ENCODE measurements around the gene WDR7. TPM values are rescaled to one million over a fixed set of nuclear protein-coding genes. Genes with fewer than 3 reads are reported as not detected.

WDR7 gene
- total RNA-seq, 1 donor from 2014 or later = 16.9 TPM

GRCh38 chr18:56884511-56884910 lies 233.4 kb downstream of the WDR7 start:
- Mint-ChIP-seq H3K36me3 (peaks cover 11% of the 10 kb centered on the region), H3K27ac (no peak overlapping the region), H3K9me3 (peaks cover 3% of the 10 kb centered on the region), H3K4me3 (no peak overlapping the region), H3K4me1 (ENCODE audit: unreplicated experiment) (no peaks in the 10 kb centered on the region), H3K27me3 (no peaks in the 10 kb centered on the region)
- no peak for TF ChIP-seq CTCF (conservative IDR thresholded peaks at IDR 0.05)
- DNase-seq (ENCODE audit: extremely low spot score, unreplicated experiment) = no peak

- H3K4me3 Mint-ChIP-seq = no peak overlapping the region
- peaks cover 8% of the 10 kb centered on the region for H3K36me3 Mint-ChIP-seq
- H3K27ac Mint-ChIP-seq = no peak overlapping the region
- H3K4me1 Mint-ChIP-seq (ENCODE audit: unreplicated experiment) = peaks cover 4% of the 10 kb centered on the region
- H3K27me3 Mint-ChIP-seq = no peaks in the 10 kb centered on the region
- DNase-seq (ENCODE audit: extremely low spot score, unreplicated experiment) = no peak
- TF ChIP-seq CTCF (conservative IDR thresholded peaks at IDR 0.05) = no peak
- H3K9me3 Mint-ChIP-seq = peaks cover 3% of the 10 kb centered on the region
Measured at GRCh38 chr18:56888978-56889377, 237.8 kb downstream of the WDR7 start.

GRCh38 chr18:56889621-56890020 lies 238.5 kb downstream of the WDR7 start:
- Mint-ChIP-seq H3K27ac (no peak overlapping the region), H3K4me1 (ENCODE audit: unreplicated experiment) (peaks cover 4% of the 10 kb centered on the region), H3K4me3 (no peak overlapping the region), H3K9me3 (peaks cover 3% of the 10 kb centered on the region), H3K27me3 (no peaks in the 10 kb centered on the region), H3K36me3 (peaks cover 4% of the 10 kb centered on the region)
- TF ChIP-seq CTCF (conservative IDR thresholded peaks at IDR 0.05) = no peak
- DNase-seq (ENCODE audit: extremely low spot score, unreplicated experiment) = no peak

GRCh38 chr18:56890632-56891031 lies 239.5 kb downstream of the WDR7 start:
- Mint-ChIP-seq H3K4me1 (ENCODE audit: unreplicated experiment) (peaks cover 4% of the 10 kb centered on the region), H3K27me3 (no peaks in the 10 kb centered on the region), H3K9me3 (peaks cover 3% of the 10 kb centered on the region), H3K4me3 (no peak overlapping the region), H3K27ac (no peak overlapping the region), H3K36me3 (peaks cover 4% of the 10 kb centered on the region)
- no peak for TF ChIP-seq CTCF (conservative IDR thresholded peaks at IDR 0.05)
- no peak for DNase-seq (ENCODE audit: extremely low spot score, unreplicated experiment)

GRCh38 chr18:56891116-56891515 lies 240.0 kb downstream of the WDR7 start:
- Mint-ChIP-seq H3K4me3 (no peak overlapping the region), H3K27me3 (no peaks in the 10 kb centered on the region), H3K4me1 (ENCODE audit: unreplicated experiment) (peaks cover 4% of the 10 kb centered on the region), H3K36me3 (no peaks in the 10 kb centered on the region), H3K9me3 (no peaks in the 10 kb centered on the region), H3K27ac (no peak overlapping the region)
- no peak for TF ChIP-seq CTCF (conservative IDR thresholded peaks at IDR 0.05)
- no peak for DNase-seq (ENCODE audit: extremely low spot score, unreplicated experiment)

GRCh38 chr18:56891870-56892269 lies 240.7 kb downstream of the WDR7 start:
- Mint-ChIP-seq H3K36me3 (no peaks in the 10 kb centered on the region), H3K27me3 (no peaks in the 10 kb centered on the region), H3K4me3 (no peak overlapping the region), H3K9me3 (no peaks in the 10 kb centered on the region), H3K4me1 (ENCODE audit: unreplicated experiment) (peaks cover 4% of the 10 kb centered on the region), H3K27ac (no peak overlapping the region)
- no peak for TF ChIP-seq CTCF (conservative IDR thresholded peaks at IDR 0.05)
- no peak for DNase-seq (ENCODE audit: extremely low spot score, unreplicated experiment)
